H1 (cell line): ENCODE data around the gene GFRA3. TPM values are rescaled to one million over a fixed set of nuclear protein-coding genes. Genes with fewer than 3 reads are reported as not detected.

ENCODE experiments used
- POLR2AphosphoS5 ChIP-seq: IDR thresholded peaks from 2 replicates; pipeline ENCODE4 v1.6.1; 2011; ENCODE audit warnings: low read depth, low read length
- SP2 ChIP-seq: IDR thresholded peaks from 2 replicates; pipeline ENCODE4 v1.6.1; 2012; ENCODE audit warnings: mild to moderate bottlenecking, low read length, inconsistent platforms
- polyA plus RNA-seq, 7 experiments: library from polyadenylated mRNA; depleted of rRNA in 3 of 7; stranded (reverse) in 5 of 7; unstranded in 2 of 7; fragments of >200 nt in 5 of 7; fragments of 200-250 nt in 2 of 7; gene quantifications; 1 replicate in 5 of 7; 2 replicates in 1 of 7; 4 replicates in 1 of 7; pipeline versions ENCODE4 v1.2.1 to v1.2.3, GENCODE V29; 2011 to 2013; ENCODE audit warnings: missing spikeins in 2 of 7, mixed read lengths in 2 of 7
- total RNA-seq: library from RNA; stranded (reverse); fragmentation: NEBNext Ultra II Directional; extraction: Animal tissue kit (Norgen Biotek cat#: 25700); gene quantifications from 2 replicates; pipeline ENCODE4 v1.2.1, GENCODE V29; 2021

The GFRA3 gene
- total and polyA plus RNA-seq, 2 of the 8 experiments (the other 6 are each of a cell fraction or from before 2014, with no cell fraction given): 0.88 to 3.4 TPM

DNA sequence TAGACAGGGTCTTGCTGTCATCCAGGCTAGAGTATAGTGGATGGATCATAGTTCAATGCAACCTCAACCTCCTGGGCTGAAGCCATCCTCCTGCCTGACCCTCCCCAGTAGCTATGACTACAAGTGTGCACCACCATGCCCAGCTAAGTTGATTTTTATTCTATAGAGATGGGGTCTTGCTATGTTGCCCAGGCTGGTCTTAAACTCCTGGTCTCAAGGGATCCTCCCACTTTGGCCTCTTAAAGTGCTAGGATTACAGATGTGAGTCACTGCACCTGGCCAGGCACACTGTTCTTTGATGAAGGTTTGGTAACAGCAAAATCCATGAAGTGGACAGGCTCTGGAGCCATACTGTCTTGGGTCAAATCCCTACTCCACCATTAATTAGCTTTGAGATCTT lies 6.5 kb upstream of the GFRA3 start (continued):
- TF ChIP-seq POLR2AphosphoS5 (no peak), SP2 (no peak)
